Adipocyte (in vitro differentiated cells): Measurements from ENCODE around the gene CALHM1.

ENCODE experiments used
- DNase-seq: peaks from one replicate; pipeline ENCODE4 v3.0.0-alpha.2; 2015; ENCODE audit warnings: low read depth
- H3K27me3 ChIP-seq: replicated peaks from 2 replicates; pipeline ENCODE4 v1.7.0; 2013; ENCODE audit warnings: mild to moderate bottlenecking, low read length, moderate library complexity; ENCODE audit not compliant: control insufficient read depth, insufficient read depth
- H3K36me3 ChIP-seq: 2 replicates; pipeline ENCODE4 v1.7.0; 2013; ENCODE audit warnings: low read length, mild to moderate bottlenecking, moderate library complexity; ENCODE audit not compliant: control insufficient read depth, insufficient read depth, severe bottlenecking
- H3K4me1 ChIP-seq: 2 replicates; pipeline ENCODE4 v1.7.0; 2013; ENCODE audit warnings: mild to moderate bottlenecking, low read length, moderate library complexity; ENCODE audit not compliant: control insufficient read depth, insufficient read depth
- H3K4me3 ChIP-seq: 2 replicates; pipeline ENCODE4 v1.7.0; 2013; ENCODE audit warnings: mild to moderate bottlenecking, low read length, moderate library complexity
- H3K9ac ChIP-seq: 2 replicates; pipeline ENCODE4 v1.7.0; 2013; ENCODE audit warnings: mild to moderate bottlenecking, low read length, moderate library complexity
- H3K9me3 ChIP-seq: 2 replicates; pipeline ENCODE4 v1.7.0; 2013; ENCODE audit warnings: mild to moderate bottlenecking, low read length, moderate library complexity; ENCODE audit not compliant: control insufficient read depth

The CALHM1 gene

GRCh38 chr10:103480521-103480920 is 21.8 kb upstream of the CALHM1 start:
- Histone ChIP-seq H3K4me3 (no peak overlapping the region), H3K36me3 (no peaks in the 10 kb centered on the region), H3K27me3 (no peaks in the 10 kb centered on the region), H3K9ac (peak overlapping the region; percentile 45), H3K9me3 (no peaks in the 10 kb centered on the region), H3K4me1 (peaks cover 25% of the 10 kb centered on the region)
- DNase-seq = no peak

GRCh38 chr10:103479135-103479534 is 20.4 kb upstream of the CALHM1 start, which contains the start of gene CALHM3:
Gene CALHM3 (minus strand): TSS chr10:103479240. CDS start chr10:103479032, 208 bp downstream.
- Histone ChIP-seq H3K36me3 (no peaks in the 10 kb centered on the region), H3K27me3 (no peaks in the 10 kb centered on the region), H3K4me1 (peaks cover 25% of the 10 kb centered on the region), H3K9me3 (no peaks in the 10 kb centered on the region), H3K4me3 (no peak within 1 kb of the TSS), H3K9ac (no peak within 1 kb of the TSS)
- DNase-seq = peak; percentile 22

- Histone ChIP-seq H3K27me3 (no peaks in the 10 kb centered on the region), H3K9ac (no peak overlapping the region), H3K4me3 (no peak overlapping the region), H3K9me3 (no peaks in the 10 kb centered on the region), H3K4me1 (peaks cover 25% of the 10 kb centered on the region), H3K36me3 (no peaks in the 10 kb centered on the region)
- no peak for DNase-seq
Observed at GRCh38 chr10:103478671-103479070, 20.0 kb upstream of the CALHM1 start.

GRCh38 chr10:103476046-103476768 is 17.5 kb upstream of the CALHM1 start:
- peaks cover 35% of the 10 kb centered on the region for H3K4me1 ChIP-seq
- H3K9me3 ChIP-seq = no peaks in the 10 kb centered on the region
- DNase-seq = no peak
- no peaks in the 10 kb centered on the region for H3K36me3 ChIP-seq
- H3K4me3 ChIP-seq = no peak overlapping the region
- H3K9ac ChIP-seq = no peak overlapping the region
- no peaks in the 10 kb centered on the region for H3K27me3 ChIP-seq

- no peak for DNase-seq
- no peaks in the 10 kb centered on the region for H3K9me3 ChIP-seq
- H3K9ac ChIP-seq = no peak overlapping the region
- peaks cover 34% of the 10 kb centered on the region for H3K4me1 ChIP-seq
- H3K4me3 ChIP-seq = no peak overlapping the region
- no peaks in the 10 kb centered on the region for H3K36me3 ChIP-seq
- no peaks in the 10 kb centered on the region for H3K27me3 ChIP-seq
Observed at GRCh38 chr10:103475437-103475836, 16.7 kb upstream of the CALHM1 start.

GRCh38 chr10:103474077-103474476 is 15.4 kb upstream of the CALHM1 start:
- H3K4me1 ChIP-seq = peaks cover 21% of the 10 kb centered on the region
- no peak overlapping the region for H3K4me3 ChIP-seq
- H3K27me3 ChIP-seq = no peaks in the 10 kb centered on the region
- H3K9ac ChIP-seq = no peak overlapping the region
- DNase-seq = no peak
- H3K36me3 ChIP-seq = no peaks in the 10 kb centered on the region
- no peaks in the 10 kb centered on the region for H3K9me3 ChIP-seq

GRCh38 chr10:103473261-103473671 is 14.6 kb upstream of the CALHM1 start:
- H3K9me3 ChIP-seq = no peaks in the 10 kb centered on the region
- H3K27me3 ChIP-seq = no peaks in the 10 kb centered on the region
- no peak overlapping the region for H3K4me3 ChIP-seq
- no peak overlapping the region for H3K9ac ChIP-seq
- H3K4me1 ChIP-seq = peaks cover 17% of the 10 kb centered on the region
- DNase-seq = no peak
- no peaks in the 10 kb centered on the region for H3K36me3 ChIP-seq

GRCh38 chr10:103472005-103472404 is 13.3 kb upstream of the CALHM1 start:
- no peak for DNase-seq
- Histone ChIP-seq H3K36me3 (no peaks in the 10 kb centered on the region), H3K9me3 (no peaks in the 10 kb centered on the region), H3K4me3 (no peak overlapping the region), H3K27me3 (no peaks in the 10 kb centered on the region), H3K4me1 (peaks cover 17% of the 10 kb centered on the region), H3K9ac (peak overlapping the region; percentile 72)

- Histone ChIP-seq H3K27me3 (no peaks in the 10 kb centered on the region), H3K4me1 (peaks cover 17% of the 10 kb centered on the region), H3K9me3 (no peaks in the 10 kb centered on the region), H3K9ac (peak overlapping the region; percentile 72), H3K36me3 (no peaks in the 10 kb centered on the region), H3K4me3 (no peak overlapping the region)
- DNase-seq = no peak
Observed at GRCh38 chr10:103470761-103471653, 12.3 kb upstream of the CALHM1 start.

GRCh38 chr10:103469201-103469600 is 10.5 kb upstream of the CALHM1 start:
- no peak for DNase-seq
- peaks cover 17% of the 10 kb centered on the region for H3K4me1 ChIP-seq
- H3K27me3 ChIP-seq = no peaks in the 10 kb centered on the region
- no peaks in the 10 kb centered on the region for H3K36me3 ChIP-seq
- H3K4me3 ChIP-seq = no peak overlapping the region
- H3K9ac ChIP-seq = no peak overlapping the region
- H3K9me3 ChIP-seq = no peaks in the 10 kb centered on the region

GRCh38 chr10:103467406-103467805 is 8.7 kb upstream of the CALHM1 start:
- Histone ChIP-seq H3K4me1 (peaks cover 22% of the 10 kb centered on the region), H3K9ac (no peak overlapping the region), H3K4me3 (no peak overlapping the region), H3K36me3 (no peaks in the 10 kb centered on the region), H3K27me3 (no peaks in the 10 kb centered on the region), H3K9me3 (no peaks in the 10 kb centered on the region)
- DNase-seq = no peak
